Astrocyte (in vitro differentiated cells and primary cell): ENCODE data around the gene CORT. TPM values are rescaled to one million over a fixed set of nuclear protein-coding genes. Genes with fewer than 3 reads are reported as not detected.
A peak's percentile ranks its signal among the peaks of the same experiment; 100 is the strongest.
"Not testable (repeated sequence)": the region's sequence is repeated elsewhere in the genome, so short reads cannot be mapped to it uniquely, and the experiment has no call there.

ENCODE experiments used
- DNase-seq: peaks from one replicate; pipeline ENCODE4 v3.0.0-alpha.2; 2010; ENCODE audit warnings: low read depth
- FAIRE-seq: peaks from 2 replicates; lab custom pipeline; 2011; peaks lifted over from hg19 to GRCh38; lab: Jason Lieb, UNC
- H2AFZ ChIP-seq: 2 replicates; pipeline ENCODE4 v1.6.0; 2012; ENCODE audit warnings: low read depth, low read length, inconsistent platforms
- H3K27ac ChIP-seq: 2 replicates; pipeline ENCODE4 v1.5.1; 2011; ENCODE audit warnings: low read depth, low read length, inconsistent platforms
- H3K27me3 ChIP-seq: 2 replicates; pipeline ENCODE4 v1.6.0; 2011; ENCODE audit warnings: low read length, inconsistent platforms; ENCODE audit not compliant: insufficient read depth
- H3K36me3 ChIP-seq: 2 replicates; pipeline ENCODE4 v1.5.1; 2011; ENCODE audit warnings: low read length, inconsistent platforms; ENCODE audit not compliant: insufficient read depth
- H3K4me1 ChIP-seq: 2 replicates; pipeline ENCODE4 v1.5.1; 2011; ENCODE audit warnings: low read length, inconsistent platforms; ENCODE audit not compliant: insufficient read depth
- H3K4me2 ChIP-seq: 2 replicates; pipeline ENCODE4 v1.6.0; 2012; ENCODE audit warnings: low read length, inconsistent platforms
- H3K4me3 ChIP-seq: 2 replicates; pipeline ENCODE4 v1.5.1; 2011; ENCODE audit warnings: low read depth, mild to moderate bottlenecking, low read length, inconsistent platforms; ENCODE audit not compliant: insufficient read depth
- H3K79me2 ChIP-seq: 2 replicates; pipeline ENCODE4 v1.6.0; 2012; ENCODE audit warnings: mild to moderate bottlenecking, low read length, inconsistent platforms; ENCODE audit not compliant: insufficient read depth
- H3K9ac ChIP-seq: 2 replicates; pipeline ENCODE4 v1.6.0; 2012; ENCODE audit warnings: mild to moderate bottlenecking, low read length, inconsistent platforms
- H3K9me3 ChIP-seq: 2 replicates; pipeline ENCODE4 v1.5.1; 2012; ENCODE audit warnings: low read depth, mild to moderate bottlenecking, low read length, inconsistent platforms; ENCODE audit not compliant: insufficient read depth
- H4K20me1 ChIP-seq: 2 replicates; pipeline ENCODE4 v1.6.0; 2012; ENCODE audit warnings: low read length, inconsistent platforms; ENCODE audit not compliant: insufficient read depth
- H3K27ac Mint-ChIP-seq: one replicate; pipeline ENCODE4 v1.8.0; 2021; ENCODE audit warnings: mild to moderate bottlenecking, mixed read lengths; ENCODE audit not compliant: unreplicated experiment
- H3K27me3 Mint-ChIP-seq: one replicate; pipeline ENCODE4 v1.8.0; 2021; ENCODE audit warnings: low read depth, mixed read lengths; ENCODE audit not compliant: unreplicated experiment
- H3K36me3 Mint-ChIP-seq: one replicate; pipeline ENCODE4 v1.8.0; 2021; ENCODE audit warnings: low read depth, mixed read lengths; ENCODE audit not compliant: unreplicated experiment
- H3K4me1 Mint-ChIP-seq: one replicate; pipeline ENCODE4 v1.8.0; 2021; ENCODE audit warnings: low read depth, mixed read lengths; ENCODE audit not compliant: unreplicated experiment
- H3K4me3 Mint-ChIP-seq: one replicate; pipeline ENCODE4 v1.8.0; 2021; ENCODE audit warnings: mild to moderate bottlenecking, moderate library complexity, mixed read lengths; ENCODE audit not compliant: unreplicated experiment
- H3K9me3 Mint-ChIP-seq: one replicate; pipeline ENCODE4 v1.8.0; 2021; ENCODE audit warnings: mild to moderate bottlenecking, mixed read lengths; ENCODE audit not compliant: unreplicated experiment
- CTCF ChIP-seq: IDR thresholded peaks from 2 replicates; pipeline ENCODE4 v1.5.1; 2011; ENCODE audit warnings: low read depth, mild to moderate bottlenecking, inconsistent platforms, low read length, moderate library complexity; ENCODE audit not compliant: insufficient read depth
- EZH2 ChIP-seq: IDR thresholded peaks from 2 replicates; pipeline ENCODE4 v1.6.1; 2012; ENCODE audit warnings: mild to moderate bottlenecking, low read length, inconsistent platforms; ENCODE audit not compliant: insufficient read depth
- total RNA-seq: library from RNA; stranded (reverse); gene quantifications from 2 replicates; pipeline ENCODE4 v1.2.1, GENCODE V29; 2021

Gene CORT
- total RNA-seq, 1 donor from 2014 or later: 0.23 TPM

- Mint-ChIP-seq H3K27me3 (no peaks in the 10 kb centered on the region), H3K4me3 (peak within 1 kb of the TSS; percentile 96), H3K4me1 (peaks cover 8% of the 10 kb centered on the region), H3K27ac (peak within 1 kb of the TSS; percentile 80), H3K9me3 (no peaks in the 10 kb centered on the region), H3K36me3 (no peaks in the 10 kb centered on the region)
- Histone ChIP-seq H3K4me1 (peaks cover 9% of the 10 kb centered on the region), H3K27ac (peak within 1 kb of the TSS; percentile 31), H3K9me3 (no peaks in the 10 kb centered on the region), H3K36me3 (peaks cover 8% of the 10 kb centered on the region), H3K27me3 (no peaks in the 10 kb centered on the region), H4K20me1 (peaks cover 3% of the 10 kb centered on the region), H3K79me2 (peaks cover 35% of the 10 kb centered on the region), H2AFZ (peak within 1 kb of the TSS; percentile 91), H3K9ac (peak within 1 kb of the TSS; percentile 81), H3K4me2 (peak within 1 kb of the TSS; percentile 94), H3K4me3 (peak within 1 kb of the TSS; percentile 76)
- no peak for TF ChIP-seq CTCF
- no peak for TF ChIP-seq EZH2
- DNase-seq: peak; percentile 91
- no peak for FAIRE-seq
These were observed 22.7 kb downstream of the CORT start, which contains the start of gene DFFA for GRCh38 chr1:10472220-10473144. DFFA (minus strand) TSS chr1:10472529; CDS start chr1:10472458, 71 bp downstream.

- FAIRE-seq: no peak
- no peak overlapping the region for H3K9ac ChIP-seq
- peaks cover 8% of the 10 kb centered on the region for H3K36me3 ChIP-seq
- H2AFZ ChIP-seq: no peak overlapping the region
- no peaks in the 10 kb centered on the region for H3K9me3 ChIP-seq
- no peak overlapping the region for H3K4me2 ChIP-seq
- H3K27me3 ChIP-seq: no peaks in the 10 kb centered on the region
- no peak for TF ChIP-seq CTCF
- TF ChIP-seq EZH2: no peak
- Mint-ChIP-seq H3K27me3 (no peaks in the 10 kb centered on the region), H3K27ac (peak overlapping the region; percentile 34), H3K9me3 (no peaks in the 10 kb centered on the region), H3K4me3 (peak overlapping the region; percentile 96), H3K36me3 (no peaks in the 10 kb centered on the region), H3K4me1 (peaks cover 8% of the 10 kb centered on the region)
- H4K20me1 ChIP-seq: peaks cover 4% of the 10 kb centered on the region
- peaks cover 9% of the 10 kb centered on the region for H3K4me1 ChIP-seq
- H3K27ac ChIP-seq: no peak overlapping the region
- DNase-seq: no peak
- H3K79me2 ChIP-seq: peaks cover 42% of the 10 kb centered on the region
- H3K4me3 ChIP-seq: no peak overlapping the region
These were observed 23.4 kb downstream of the CORT start for GRCh38 chr1:10473145-10473765.

- H3K9me3 ChIP-seq, H3K27me3 Mint-ChIP-seq, H3K9ac ChIP-seq, H4K20me1 ChIP-seq, H3K9me3 Mint-ChIP-seq, FAIRE-seq, H3K4me1 Mint-ChIP-seq, DNase-seq, H3K27ac ChIP-seq, H3K36me3 ChIP-seq, H3K4me1 ChIP-seq, H3K27me3 ChIP-seq, H3K36me3 Mint-ChIP-seq: not testable (repeated sequence)
- peak overlapping the region; percentile 87 for H3K4me3 Mint-ChIP-seq
- H3K27ac Mint-ChIP-seq: peak overlapping the region; percentile 53
- peak overlapping the region; percentile 90 for H2AFZ ChIP-seq
- peak overlapping the region; percentile 99 for H3K4me2 ChIP-seq
- H3K79me2 ChIP-seq: peaks cover 52% of the 10 kb centered on the region
- H3K4me3 ChIP-seq: peak overlapping the region; percentile 92
These were observed 24.4 kb downstream of the CORT start for GRCh38 chr1:10474309-10474612.
